SK-N-SH (cell line): Measurements from ENCODE around the gene ATG7.

Source experiments
- ELF1 ChIP-seq: IDR thresholded peaks from 2 replicates; pipeline ENCODE4 v1.4.0; 2012
- FOXM1 ChIP-seq: IDR thresholded peaks from 2 replicates; pipeline ENCODE4 v1.4.0; 2012; ENCODE audit warnings: low read depth, mild to moderate bottlenecking
- MXI1 ChIP-seq: IDR thresholded peaks from 2 replicates; pipeline ENCODE4 v1.6.1; 2012; ENCODE audit warnings: mild to moderate bottlenecking, low read depth, low read length, improper control_type of control experiment
- POLR2AphosphoS5 ChIP-seq: IDR thresholded peaks from 2 replicates; pipeline ENCODE4 v1.6.1; 2012; ENCODE audit warnings: low read depth, low read length
- TAF1 ChIP-seq: IDR thresholded peaks from 2 replicates; pipeline ENCODE4 v1.6.1; 2012; ENCODE audit warnings: low read depth, mild to moderate bottlenecking, low read length, moderate library complexity, borderline replicate concordance
- TF ChIP-seq, protein P1 (sequence below): fragments of 200-600 bp; sonication (generic); IDR thresholded peaks from 2 replicates; pipeline ENCODE4 v1.6.1; 2017; ENCODE audit warnings: antibody characterized with exemption, mild to moderate bottlenecking, moderate library complexity

DNA sequence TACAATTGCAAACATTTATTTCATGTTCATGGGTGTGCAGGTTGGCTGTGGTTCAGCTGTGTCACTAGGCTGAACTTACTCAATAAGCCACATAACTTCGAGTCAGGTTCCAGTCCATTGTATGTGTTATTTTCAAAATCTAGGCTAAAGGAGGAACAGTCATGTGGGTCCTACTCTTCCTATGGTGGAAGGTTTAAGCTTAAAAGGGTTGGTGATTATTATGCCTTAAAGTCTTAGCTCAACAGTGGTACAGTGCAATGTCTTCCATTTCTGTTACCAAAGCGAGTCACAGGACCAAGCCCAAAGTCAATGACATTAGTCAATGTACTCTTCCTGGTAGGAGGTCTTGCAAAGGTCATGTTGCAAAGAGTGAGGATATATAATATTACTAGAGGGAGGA, 78.2 kb downstream of the ATG7 start:
- TF ChIP-seq, protein P1, sequence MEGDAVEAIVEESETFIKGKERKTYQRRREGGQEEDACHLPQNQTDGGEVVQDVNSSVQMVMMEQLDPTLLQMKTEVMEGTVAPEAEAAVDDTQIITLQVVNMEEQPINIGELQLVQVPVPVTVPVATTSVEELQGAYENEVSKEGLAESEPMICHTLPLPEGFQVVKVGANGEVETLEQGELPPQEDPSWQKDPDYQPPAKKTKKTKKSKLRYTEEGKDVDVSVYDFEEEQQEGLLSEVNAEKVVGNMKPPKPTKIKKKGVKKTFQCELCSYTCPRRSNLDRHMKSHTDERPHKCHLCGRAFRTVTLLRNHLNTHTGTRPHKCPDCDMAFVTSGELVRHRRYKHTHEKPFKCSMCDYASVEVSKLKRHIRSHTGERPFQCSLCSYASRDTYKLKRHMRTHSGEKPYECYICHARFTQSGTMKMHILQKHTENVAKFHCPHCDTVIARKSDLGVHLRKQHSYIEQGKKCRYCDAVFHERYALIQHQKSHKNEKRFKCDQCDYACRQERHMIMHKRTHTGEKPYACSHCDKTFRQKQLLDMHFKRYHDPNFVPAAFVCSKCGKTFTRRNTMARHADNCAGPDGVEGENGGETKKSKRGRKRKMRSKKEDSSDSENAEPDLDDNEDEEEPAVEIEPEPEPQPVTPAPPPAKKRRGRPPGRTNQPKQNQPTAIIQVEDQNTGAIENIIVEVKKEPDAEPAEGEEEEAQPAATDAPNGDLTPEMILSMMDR: no peak
- TF ChIP-seq POLR2AphosphoS5 (no peak), FOXM1 (no peak), MXI1 (no peak), TAF1 (no peak), ELF1 (no peak)
